GM21526 (cell line): ENCODE results near the gene NRXN3.

Source experiments
- ATAC-seq: cut with Tn5 transposase; IDR thresholded peaks from one replicate; pipeline ENCODE4 v1.9.1; 2021; ENCODE audit warnings: moderate library complexity; ENCODE audit not compliant: unreplicated experiment, low FRiP score

NRXN3 gene

GRCh38 chr14:78612666-78613065, 442.5 kb downstream of the NRXN3 start:
- ATAC-seq, result no peak

- no peak for ATAC-seq
These were observed 444.4 kb downstream of the NRXN3 start for GRCh38 chr14:78614593-78614992.

- ATAC-seq, result no peak
These were observed 447.6 kb downstream of the NRXN3 start for GRCh38 chr14:78617735-78618134.

GRCh38 chr14:78618368-78618767, 448.2 kb downstream of the NRXN3 start:
- ATAC-seq, result no peak

GRCh38 chr14:78627114-78627513, 456.9 kb downstream of the NRXN3 start:
- no peak for ATAC-seq

- no peak for ATAC-seq
These were observed 461.4 kb downstream of the NRXN3 start for GRCh38 chr14:78631551-78631950.

- no peak for ATAC-seq
These were observed 463.6 kb downstream of the NRXN3 start for GRCh38 chr14:78633752-78634151.

- ATAC-seq, result no peak
These were observed 467.3 kb downstream of the NRXN3 start for GRCh38 chr14:78637489-78637888.

GRCh38 chr14:78637908-78638475, 467.8 kb downstream of the NRXN3 start:
- no peak for ATAC-seq

GRCh38 chr14:78638926-78639325, 468.8 kb downstream of the NRXN3 start:
- ATAC-seq, result no peak

GRCh38 chr14:78644824-78645559, 474.8 kb downstream of the NRXN3 start:
- no peak for ATAC-seq

- no peak for ATAC-seq
These were observed 482.6 kb downstream of the NRXN3 start for GRCh38 chr14:78652727-78653126.

GRCh38 chr14:78653173-78653572, 483.0 kb downstream of the NRXN3 start:
- no peak for ATAC-seq

GRCh38 chr14:78657451-78657850, 487.3 kb downstream of the NRXN3 start:
- ATAC-seq, result no peak

GRCh38 chr14:78664841-78665240, 494.7 kb downstream of the NRXN3 start:
- ATAC-seq, result no peak

GRCh38 chr14:78666336-78667056, 496.3 kb downstream of the NRXN3 start:
- ATAC-seq, result no peak

- no peak for ATAC-seq
These were observed 497.0 kb downstream of the NRXN3 start for GRCh38 chr14:78667141-78667540.

- no peak for ATAC-seq
These were observed 503.7 kb downstream of the NRXN3 start for GRCh38 chr14:78673845-78674244.

GRCh38 chr14:78674820-78675219, 504.6 kb downstream of the NRXN3 start:
- no peak for ATAC-seq

- no peak for ATAC-seq
These were observed 513.0 kb downstream of the NRXN3 start for GRCh38 chr14:78683206-78683605.

- no peak for ATAC-seq
These were observed 513.8 kb downstream of the NRXN3 start for GRCh38 chr14:78683981-78684380.

- no peak for ATAC-seq
These were observed 518.3 kb downstream of the NRXN3 start for GRCh38 chr14:78688503-78688902.
